Measurements from ENCODE around the gene CAMK2D.

GRCh38 chr4:113555868-113556267, 205.7 kb downstream of the CAMK2D start:
- TF ChIP-seq CTCF (IDR thresholded peaks at IDR 0.05): no peak
- no peak for TF ChIP-seq POLR2A (IDR thresholded peaks at IDR 0.05)

Data from thyroid gland (tissue), 4 donors.